ENCODE measurements around the gene ARHGAP20.

ARHGAP20 gene, protein sequence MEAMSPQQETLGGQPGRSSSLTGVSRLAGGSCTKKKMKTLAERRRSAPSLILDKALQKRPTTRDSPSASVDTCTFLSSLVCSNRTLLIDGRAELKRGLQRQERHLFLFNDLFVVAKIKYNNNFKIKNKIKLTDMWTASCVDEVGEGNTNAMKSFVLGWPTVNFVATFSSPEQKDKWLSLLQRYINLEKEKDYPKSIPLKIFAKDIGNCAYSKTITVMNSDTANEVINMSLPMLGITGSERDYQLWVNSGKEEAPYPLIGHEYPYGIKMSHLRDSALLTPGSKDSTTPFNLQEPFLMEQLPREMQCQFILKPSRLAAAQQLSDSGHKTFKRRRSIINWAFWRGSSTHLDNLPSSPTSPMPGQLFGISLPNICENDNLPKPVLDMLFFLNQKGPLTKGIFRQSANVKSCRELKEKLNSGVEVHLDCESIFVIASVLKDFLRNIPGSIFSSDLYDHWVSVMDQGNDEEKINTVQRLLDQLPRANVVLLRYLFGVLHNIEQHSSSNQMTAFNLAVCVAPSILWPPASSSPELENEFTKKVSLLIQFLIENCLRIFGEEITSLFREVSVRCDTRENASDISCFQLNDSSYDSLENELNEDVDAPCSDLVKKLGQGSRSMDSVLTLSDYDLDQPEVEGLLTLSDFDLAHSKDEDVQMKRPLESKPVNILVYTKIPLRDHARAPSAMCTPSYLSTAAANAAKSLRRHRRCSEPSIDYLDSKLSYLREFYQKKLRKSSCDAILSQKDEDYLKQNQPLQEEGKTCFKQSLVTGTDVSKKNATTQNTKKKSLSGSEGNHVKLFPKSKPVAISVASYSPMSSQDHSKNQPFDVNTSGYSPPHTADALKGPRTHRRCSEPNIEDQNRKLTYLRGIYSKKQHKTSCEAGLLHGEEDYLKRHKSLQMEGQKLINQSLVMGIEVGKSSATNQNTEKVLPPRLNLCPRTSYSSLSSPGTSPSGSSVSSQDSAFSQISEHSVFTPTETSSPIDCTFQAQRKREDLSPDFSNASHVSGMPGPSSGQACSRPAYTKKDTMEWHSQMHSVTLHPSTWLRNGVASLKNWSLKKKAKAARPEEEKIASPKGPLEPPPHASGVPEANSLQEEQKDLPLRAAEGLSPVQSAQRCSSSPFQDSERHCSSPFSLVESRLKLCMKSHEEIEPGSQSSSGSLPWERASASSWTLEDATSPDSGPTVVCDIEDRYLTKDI

DNA sequence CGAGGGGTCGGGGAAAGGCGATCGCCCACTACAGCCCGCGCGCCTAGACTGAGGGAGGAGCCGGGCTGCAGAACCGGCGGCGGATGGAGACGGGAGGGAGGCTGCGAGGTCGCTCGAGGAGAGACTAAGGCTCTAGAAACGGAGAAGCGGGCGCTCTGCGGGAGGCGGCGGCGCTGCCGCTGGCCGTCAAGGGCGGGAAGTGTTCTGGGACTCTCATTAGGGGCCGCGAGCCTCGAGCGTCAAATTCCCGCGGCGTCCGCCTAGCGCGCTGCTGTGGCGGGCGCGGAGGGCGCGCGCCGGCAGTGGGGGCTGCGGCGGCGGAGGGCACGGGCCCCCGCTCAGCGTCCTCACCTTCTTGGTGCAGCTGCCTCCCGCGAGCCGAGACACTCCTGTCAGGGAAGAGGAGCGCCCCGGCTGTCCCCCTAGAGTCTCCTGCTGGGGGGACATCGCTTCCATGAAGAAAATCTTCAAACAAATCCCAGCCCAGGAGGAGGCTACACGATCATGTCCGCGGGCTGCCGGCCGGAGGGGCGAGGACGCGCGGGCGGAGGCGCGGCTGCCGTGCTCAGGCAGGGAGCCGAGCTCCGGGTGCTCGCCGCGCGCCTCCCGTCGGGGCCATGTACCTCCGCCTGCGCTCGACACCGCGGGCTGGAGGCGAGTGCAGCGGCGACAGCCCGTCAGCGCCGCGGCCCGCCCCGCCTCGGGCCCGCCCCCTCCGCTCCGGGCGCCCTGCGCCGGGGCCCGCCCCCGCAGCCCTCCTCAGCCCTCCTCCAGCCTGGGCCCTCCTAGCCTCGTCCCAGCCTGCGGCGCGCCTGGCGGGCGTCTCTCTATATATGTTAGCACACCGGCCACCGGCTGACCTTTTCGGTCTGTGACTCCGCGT lies at the start of gene ARHGAP20:
TSS of gene ARHGAP20 (minus strand) at position 662 of the 883 bp plus-strand sequence. CDS start at position 456, 206 bp downstream.
- no peak for DNase-seq

GRCh38 chr11:110761991-110762390 lies 49.8 kb upstream of the ARHGAP20 start:
- no peak for DNase-seq

- DNase-seq = no peak
These were observed 48.9 kb upstream of the ARHGAP20 start for GRCh38 chr11:110761131-110761530.

DNA sequence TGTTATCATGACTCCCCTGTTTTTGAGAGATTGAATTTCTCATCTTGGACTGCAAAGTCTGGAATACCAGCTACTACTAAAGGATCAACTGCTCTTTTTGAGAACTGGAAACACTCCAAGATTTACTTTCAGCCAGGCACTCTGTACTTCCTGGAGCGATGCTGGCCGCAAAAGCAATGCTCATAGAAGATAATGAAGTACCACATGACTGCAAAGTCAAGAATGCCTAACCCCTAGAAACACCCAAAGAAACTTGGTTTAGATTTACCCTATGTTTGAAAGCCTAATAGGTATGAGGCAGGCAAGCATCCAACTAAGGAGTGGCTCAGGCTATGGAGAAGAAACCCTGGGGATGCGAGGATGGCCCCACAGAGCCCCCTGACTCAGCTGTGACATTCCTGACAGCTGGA lies 47.7 kb upstream of the ARHGAP20 start:
- no peak for DNase-seq

GRCh38 chr11:110757962-110758755 lies 45.9 kb upstream of the ARHGAP20 start:
- DNase-seq = no peak

GRCh38 chr11:110757066-110757465 lies 44.8 kb upstream of the ARHGAP20 start:
- no peak for DNase-seq

DNA sequence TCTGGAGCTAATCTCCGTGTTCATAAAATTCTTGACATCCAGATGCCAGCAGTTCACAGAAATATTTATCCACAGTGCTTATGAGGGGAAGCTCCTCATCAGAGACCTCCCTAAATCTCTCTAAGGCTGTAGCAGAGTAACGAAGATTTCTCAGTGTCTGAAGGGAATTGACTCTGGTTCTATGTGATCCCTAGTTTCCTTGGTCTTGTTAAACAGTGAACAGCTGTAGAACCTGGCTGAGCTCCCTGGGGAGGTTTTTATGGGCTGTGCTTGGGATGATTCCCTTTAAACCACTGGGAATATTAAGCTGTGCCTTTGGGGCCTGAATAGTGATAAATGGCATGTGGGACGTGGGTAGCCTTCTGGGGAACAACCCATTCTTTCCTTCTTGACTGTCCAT lies 43.7 kb upstream of the ARHGAP20 start:
- no peak for DNase-seq

DNA sequence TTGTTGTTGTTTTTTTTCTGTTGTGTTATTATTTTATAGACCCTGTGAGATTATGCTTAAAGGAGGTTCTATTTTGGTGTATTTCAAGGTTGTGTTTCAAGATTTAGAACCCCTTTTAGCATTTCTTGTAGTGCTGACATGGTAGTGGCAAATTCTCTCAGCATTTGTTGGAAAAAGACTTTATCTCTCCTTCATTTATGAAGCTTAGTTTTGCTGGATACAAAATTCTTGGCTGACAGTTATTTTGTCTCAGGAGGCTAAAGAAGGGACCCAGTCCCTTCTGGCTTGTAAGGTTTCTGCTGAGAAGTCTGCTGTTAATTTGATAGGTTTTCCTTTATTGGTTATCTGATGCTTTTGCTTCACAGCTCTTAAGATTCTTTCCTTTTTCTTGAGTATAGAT lies 40.7 kb upstream of the ARHGAP20 start:
- no peak for DNase-seq

GRCh38 chr11:110750100-110750499 lies 37.9 kb upstream of the ARHGAP20 start:
- no peak for DNase-seq

DNA sequence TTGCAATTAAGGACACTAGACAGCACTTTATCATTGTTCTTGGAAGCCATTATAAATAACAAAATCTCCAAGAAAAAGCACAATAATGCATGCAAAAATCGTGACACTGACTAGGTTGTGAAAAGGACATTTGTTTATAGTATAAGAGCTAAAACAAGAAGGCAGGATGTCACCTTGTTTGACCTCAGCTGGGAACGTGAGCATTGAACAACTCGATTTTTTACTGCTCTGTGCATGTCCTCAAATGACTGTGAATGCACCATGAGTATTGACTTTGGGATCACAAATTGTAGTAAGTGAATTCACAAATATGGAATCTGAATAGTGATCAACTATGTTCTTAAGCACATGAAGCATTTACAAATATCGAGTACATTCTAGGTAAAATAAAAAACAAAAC lies 35.3 kb upstream of the ARHGAP20 start:
- no peak for DNase-seq

DNA sequence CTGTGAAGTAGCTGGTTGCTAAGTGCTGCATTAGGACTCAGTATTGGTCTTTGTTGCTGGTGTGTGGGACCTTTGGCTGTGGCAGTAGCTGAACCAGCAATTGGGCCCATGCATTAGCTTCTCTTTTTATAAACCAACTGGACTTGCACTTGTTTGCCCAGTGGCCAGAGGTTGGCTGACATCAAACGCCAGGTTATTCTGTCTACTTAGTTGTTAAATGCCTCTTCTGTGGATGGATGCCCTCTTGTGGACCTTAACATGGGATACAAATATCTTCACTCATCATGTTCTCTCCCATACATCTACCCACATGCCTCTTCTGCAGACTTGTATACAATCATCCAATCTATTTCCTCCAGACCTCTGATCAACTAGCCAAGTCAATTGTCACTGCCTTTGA lies 26.4 kb upstream of the ARHGAP20 start:
- DNase-seq = no peak

GRCh38 chr11:110737593-110737992 lies 25.4 kb upstream of the ARHGAP20 start:
- DNase-seq = no peak

- no peak for DNase-seq
These were observed 23.9 kb upstream of the ARHGAP20 start for GRCh38 chr11:110736171-110736553.

- DNase-seq = no peak
These were observed 23.4 kb upstream of the ARHGAP20 start for GRCh38 chr11:110735455-110736170.

GRCh38 chr11:110734790-110735189 lies 22.6 kb upstream of the ARHGAP20 start:
- DNase-seq = no peak

GRCh38 chr11:110730773-110731172 lies 18.5 kb upstream of the ARHGAP20 start:
- no peak for DNase-seq

DNA sequence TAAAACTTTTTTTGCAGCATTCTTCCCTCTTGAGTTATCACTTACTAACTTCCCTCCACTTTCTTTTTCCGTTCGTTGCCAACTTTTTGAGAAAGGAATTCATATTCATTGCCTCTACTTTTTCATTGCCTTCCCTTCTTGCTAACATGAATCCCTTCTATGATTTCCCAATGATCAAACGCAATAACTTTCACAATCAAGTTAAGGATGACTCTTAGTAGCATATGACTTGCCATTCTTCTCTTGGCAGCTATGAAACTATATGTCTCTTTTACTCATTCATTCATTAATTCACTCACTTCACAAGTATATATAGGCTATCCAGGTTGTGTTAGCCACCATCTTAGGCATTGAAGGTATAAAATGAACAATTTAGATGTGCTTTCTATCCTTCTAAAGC lies 16.6 kb upstream of the ARHGAP20 start:
- DNase-seq = no peak

- no peak for DNase-seq
These were observed 16.2 kb upstream of the ARHGAP20 start for GRCh38 chr11:110728476-110728875.

GRCh38 chr11:110724358-110724757 lies 12.1 kb upstream of the ARHGAP20 start:
- no peak for DNase-seq

DNA sequence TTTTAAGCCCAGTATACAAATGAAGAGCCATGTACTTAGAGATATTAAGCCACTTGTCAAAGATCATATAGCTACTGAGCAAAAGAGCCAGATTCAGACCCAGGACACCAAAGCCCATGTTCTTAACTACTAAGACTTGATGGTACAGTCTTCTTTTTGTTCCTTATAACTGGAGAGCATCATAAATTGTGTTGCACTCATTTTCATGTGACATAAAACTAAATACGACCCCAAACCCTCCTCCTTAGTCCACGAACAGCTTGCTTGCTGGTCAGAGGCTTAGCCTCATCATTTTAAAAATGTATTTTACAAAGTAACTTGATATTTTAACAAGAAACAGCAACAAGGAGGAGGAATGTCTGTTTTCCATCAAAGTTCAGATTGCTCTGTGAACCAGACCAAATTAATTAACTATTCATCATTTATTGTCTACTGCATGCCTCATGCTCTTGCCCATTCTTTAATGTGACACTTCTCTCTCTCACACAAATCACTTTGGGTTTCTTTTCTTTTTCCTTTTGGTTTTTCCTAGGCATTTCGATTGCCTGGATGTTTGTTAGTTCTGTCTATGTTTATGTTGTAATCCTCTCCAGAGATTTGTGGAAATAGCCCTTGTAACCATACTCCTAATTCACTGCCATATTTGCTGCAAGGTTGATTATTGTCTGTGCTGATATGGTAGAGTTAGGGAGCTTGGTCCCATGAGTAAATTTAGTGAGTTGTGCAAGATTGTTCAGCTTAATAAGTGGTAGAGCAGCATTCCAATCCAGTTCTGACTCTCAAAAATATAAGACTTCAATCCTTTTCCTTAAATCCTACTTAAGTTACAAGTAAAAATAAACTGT lies 8.4 kb upstream of the ARHGAP20 start:
- no peak for DNase-seq

Measured in NK-92 treated with Interleukin-12 subunit alpha and Interleukin-12 subunit beta, amount 100 ng/mL, for 24 hours (cell line).